Activated T-helper 1 cell treated with anti-CD3 and anti-CD28 coated beads, Interleukin-2, amount 50 U/mL, for 16 hours (primary cell): Measurements from ENCODE around the gene VPS8.

Experiments used
- DNase-seq, 2 donors: peaks; one replicate each; pipeline ENCODE4 v3.0.0-alpha.2; 2020; ENCODE audit warnings: low read depth in 1 of 2, low spot score in 1 of 2

Gene VPS8

DNA sequence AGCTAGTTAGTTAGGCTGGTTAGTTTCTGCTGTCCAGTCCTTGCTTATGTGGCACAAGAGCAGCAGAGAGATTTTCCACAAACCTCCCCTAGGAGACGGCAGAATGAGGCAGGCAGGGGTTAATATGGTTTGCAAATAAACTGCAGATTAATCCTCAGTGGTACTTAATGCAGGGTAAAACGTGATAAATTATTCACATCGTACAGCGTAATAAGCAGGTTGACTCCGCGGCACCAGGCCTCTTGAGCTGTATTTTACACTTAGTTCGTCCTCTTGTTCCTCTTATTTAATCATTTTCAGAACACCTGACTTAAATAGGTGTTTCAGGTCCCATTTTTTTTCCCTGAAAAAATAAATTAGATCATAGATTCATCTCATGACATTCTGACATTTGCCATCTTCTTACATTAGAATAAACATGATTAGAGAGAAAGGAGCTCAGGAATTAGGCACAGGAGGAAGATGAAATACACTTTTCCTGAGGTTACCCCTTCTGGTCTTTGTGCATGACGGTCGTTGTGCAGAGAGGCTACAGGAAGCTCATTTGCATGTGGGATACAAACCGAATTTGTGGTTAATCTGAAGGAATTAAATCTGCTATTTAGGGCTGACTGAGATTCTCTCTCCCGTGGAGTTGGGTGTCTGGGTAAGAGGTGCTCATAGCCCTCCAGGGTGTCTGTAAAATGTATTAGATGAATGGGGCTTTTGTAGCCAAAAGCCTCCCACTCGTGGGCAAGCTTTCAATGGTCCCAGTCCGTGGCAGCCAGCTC, 27.1 kb upstream of the VPS8 start:
- DNase-seq, result no peak

DNA sequence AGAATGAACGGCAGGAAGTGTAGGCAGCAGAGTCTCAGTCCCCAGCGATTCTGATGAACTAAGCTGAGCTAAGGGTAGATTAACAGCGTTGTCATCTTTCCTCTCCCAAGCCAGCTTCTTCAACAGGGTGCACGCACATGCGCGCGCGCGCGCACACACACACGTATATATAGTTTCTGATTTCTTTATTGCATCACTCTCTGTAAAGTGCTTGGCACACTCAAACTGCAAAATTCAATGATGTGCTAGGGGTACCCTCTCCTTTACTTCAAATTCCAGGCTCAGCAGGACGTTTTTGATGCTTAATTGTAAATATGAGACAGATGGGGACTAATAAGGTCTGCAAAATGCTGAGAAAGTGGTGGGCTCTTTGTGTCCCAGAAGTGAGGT, 26.1 kb upstream of the VPS8 start:
- DNase-seq, result no peak

DNA sequence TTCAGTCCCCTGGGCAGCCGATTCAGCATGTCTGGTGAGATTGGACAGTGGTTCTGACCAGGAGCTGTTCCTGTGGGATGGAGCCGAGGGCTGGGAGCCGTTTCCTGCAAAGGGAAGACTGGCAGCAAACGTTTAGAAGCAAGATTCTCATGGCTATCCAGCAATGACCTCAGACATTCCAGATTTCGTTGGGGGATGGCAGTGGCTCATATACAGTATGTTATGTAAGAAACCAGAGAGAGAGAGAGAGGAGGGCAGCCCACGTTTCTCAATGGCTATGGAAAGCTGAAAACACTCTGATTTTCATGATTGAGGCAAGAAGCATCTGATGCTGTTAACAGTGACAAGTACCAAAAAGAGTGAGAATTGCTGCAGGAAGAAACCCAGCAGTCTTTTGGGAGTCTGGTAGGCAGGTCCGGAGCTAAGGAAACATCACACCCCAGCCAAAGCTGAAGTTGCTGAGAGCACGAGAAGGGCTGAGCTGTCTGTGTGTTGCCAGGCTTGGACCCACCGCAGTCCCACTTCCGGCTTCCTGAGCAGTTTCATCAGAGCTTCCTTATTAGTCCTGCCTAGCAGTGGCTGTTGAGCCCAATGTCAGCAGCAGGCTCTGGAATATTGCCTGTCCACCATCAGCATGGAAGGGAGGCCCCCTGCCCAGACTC, 25.6 kb upstream of the VPS8 start:
- no peak for DNase-seq

DNA sequence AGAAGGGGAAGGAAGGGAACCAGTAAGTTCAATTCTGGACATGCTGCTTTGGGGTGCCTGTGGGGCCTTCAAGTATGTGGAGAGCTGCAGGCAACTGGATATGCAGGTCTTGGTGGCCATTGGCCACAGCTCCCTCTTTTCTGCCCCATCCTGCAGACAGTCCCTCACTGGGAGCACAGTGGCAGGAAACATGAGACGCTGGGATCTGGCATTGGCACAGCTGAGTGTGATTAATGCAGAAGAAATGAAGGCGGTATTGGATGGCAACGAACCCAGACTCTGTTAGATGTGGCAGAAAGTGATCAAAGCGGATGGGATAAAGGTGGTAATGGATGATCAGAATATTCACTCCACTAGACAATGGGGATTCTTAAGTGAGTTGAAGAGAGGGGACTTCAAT, 23.2 kb upstream of the VPS8 start:
- no peak for DNase-seq

DNA sequence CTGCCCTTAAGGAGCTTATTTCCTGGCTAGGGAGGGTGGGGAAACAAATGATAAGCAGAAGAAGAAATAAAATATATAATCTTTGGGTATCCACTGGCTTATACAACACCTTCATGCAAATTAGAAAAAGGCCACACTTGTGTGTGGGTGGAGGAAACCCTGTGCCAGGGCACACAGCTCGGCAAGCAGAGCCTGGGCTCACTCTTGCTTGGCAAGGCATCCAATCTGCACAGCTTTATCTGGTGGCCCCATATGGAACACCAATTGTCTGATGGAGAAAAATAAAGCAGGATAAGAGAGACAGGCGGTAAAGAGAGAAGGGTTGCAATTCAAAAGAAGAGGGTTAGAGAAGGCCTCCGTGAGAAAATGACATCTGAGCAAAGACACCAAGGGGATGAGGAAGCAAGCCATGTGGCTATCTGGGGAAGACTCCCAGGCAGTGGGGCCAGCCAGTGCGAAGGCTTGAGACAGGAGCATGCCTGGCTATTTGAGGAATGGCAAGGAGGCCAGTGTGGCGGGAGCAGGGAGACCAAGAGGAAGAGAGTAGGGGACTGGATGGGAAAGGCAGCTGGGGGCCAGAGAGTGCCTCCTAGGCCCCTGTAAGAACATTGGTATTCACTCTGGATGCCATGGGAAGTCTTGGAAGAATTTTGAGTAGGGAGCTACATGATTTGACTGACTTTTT, 22.5 kb upstream of the VPS8 start:
- no peak for DNase-seq

DNA sequence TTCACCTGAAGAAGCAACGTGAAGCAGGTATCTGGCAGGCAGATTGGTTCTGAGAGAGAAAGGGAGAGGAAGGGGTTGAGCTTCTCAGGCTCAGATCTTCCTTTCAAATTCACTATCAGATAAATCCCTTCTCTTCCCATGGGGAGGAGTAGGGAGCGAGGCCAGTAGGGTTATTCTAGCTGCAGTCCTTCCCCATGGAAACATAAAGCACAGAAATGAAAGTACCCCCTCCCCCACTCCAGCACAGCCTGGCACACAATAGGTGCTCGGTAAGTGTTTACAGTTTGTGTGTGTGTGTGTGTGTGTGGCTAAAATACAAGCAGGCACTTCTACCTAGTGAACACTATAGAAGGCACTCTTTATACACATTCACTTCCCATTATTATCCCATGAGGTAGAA, 20.8 kb upstream of the VPS8 start:
- no peak for DNase-seq

DNA sequence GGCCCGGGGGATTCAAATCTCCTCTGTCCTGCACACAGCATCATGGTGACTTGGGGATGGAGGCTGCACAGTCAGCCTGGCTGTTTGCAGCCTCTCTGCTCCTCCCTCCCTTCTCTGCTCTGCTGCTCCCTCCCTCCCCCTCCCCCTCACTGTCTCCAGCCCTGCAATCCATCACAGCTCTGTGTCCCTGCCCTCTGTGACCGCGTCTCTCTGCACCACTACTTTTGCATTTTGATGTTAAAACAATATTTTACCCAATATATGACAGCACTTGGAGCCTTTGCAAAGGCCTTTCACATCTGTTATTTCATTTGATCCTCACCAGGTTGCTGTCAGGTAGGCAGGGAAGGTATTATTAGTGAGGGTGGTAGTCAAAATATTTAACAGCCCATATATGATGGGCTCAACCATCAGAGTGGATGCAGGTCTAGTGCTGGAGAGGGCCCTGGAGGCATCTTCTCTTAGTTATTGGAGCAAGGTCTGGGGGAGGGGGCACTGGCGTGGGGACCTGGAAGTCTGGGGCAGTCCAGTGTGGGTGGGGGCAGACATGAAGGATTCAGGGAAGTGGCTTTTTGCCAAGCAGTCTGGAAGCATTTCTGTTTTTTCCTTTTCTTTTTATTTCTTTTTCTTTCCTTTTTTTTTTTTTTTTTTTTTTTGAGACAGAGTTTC, 16.3 kb upstream of the VPS8 start:
- no peak for DNase-seq

DNA sequence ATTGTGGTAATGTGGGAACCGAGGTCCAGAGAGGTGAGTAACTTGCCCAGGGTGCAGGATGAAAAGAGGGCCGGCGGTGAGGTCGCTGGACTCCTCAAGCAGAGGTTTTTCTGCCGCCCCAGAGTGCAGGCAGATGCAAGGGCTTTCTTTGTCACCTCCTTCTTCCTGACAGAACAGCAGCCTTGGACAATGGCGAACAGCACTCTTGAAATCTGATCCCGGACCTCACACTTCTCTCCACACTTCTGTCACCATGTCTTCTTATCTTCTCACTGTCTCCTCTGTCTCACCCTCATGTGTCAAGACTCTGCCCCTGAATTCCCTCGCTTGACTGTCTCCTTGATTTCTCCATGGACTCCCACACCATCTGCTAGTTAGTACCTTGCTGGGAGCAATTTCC, 15.4 kb upstream of the VPS8 start:
- DNase-seq, result no peak

DNA sequence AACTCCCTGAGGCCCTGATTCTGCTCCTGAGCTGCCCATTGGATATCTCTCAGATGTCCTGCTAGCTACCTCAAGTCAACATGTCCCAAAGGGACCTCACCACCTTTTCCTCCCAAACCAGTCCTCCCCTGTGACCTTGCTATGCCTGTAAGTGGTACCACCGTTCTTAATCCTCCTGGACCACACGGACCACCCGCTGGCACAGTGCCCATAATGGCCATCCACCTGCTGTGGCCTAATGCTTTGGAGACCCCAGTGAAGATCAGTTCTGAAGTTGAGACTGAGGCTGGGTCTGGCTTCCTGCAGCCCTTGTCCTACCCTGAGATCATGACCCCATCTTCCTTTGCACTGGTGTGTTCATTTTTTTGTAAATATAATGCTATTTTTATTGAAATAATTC, 15.0 kb upstream of the VPS8 start:
- DNase-seq, result no peak

DNA sequence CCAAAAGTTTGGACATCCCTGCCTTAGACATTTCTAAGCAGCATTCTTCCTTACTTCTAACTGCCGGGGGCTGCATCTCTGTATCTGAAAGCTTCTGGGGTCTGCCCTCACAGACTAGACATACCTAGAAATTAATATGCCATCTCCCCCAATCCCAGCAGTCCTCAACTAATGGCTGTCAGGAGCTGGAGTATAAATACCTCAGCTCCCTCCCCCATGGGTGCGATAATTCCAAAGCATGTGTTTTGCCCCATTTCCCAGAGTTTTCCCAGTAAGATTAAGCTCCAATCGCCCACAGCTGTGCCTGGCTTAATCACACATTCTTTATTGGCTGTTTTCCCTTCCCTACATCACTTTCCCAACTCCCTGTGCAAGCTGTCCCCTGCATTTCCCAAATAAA, 13.8 kb upstream of the VPS8 start:
- no peak for DNase-seq

DNA sequence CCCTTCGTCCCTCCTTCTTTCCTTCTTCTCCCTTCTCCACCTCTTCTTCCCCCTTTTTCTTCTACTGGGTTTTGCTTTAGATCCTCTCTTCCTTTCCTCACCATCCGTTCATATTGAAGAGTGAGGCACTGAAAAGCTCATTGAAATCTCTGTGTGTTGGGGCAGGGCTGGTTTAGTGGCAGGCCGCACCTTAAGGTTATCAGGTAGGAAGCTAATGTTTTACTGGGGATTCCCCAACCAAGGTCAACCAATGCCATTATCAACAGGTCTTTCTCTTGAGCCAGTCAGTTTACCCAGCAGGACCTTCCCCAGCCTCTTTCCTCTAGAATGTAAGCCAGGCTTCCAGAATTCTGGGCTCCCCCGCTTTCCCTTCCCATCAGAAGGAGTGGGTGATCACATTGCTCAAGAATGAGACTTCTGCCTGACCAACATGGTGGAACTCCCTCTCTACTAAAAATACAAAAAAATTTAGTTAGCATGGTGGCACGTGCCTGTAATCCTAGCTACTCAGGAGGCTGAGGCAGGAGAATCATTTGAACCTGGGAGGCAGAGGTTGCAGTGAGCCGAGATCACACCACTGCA, 11.5 kb upstream of the VPS8 start:
- no peak for DNase-seq

DNA sequence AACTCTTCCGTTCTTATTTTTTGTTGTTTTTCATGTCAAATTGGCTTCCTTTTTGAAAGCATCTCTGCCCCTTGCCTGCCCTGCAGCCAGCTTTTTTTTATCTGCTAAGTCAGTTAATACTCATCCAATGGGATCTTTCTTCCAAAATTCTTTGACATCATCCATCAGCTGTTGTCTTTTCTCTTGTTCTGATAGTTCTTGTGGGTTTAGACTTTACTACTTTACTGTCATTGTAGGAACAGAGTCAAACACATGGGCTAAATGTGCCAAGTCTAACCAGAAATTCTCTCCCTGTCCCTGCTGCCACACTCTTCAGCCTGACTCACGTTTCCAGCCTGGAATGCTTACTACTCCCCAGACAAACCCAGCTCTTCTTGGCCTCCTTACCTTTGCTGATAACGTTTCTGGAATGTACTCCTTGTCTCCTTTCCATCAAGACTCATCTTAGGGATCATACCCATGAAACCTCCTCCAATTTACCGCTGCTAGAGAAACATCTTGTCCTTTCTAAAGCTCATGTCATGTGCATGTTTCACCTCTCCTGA, 10.7 kb upstream of the VPS8 start:
- no peak for DNase-seq

DNA sequence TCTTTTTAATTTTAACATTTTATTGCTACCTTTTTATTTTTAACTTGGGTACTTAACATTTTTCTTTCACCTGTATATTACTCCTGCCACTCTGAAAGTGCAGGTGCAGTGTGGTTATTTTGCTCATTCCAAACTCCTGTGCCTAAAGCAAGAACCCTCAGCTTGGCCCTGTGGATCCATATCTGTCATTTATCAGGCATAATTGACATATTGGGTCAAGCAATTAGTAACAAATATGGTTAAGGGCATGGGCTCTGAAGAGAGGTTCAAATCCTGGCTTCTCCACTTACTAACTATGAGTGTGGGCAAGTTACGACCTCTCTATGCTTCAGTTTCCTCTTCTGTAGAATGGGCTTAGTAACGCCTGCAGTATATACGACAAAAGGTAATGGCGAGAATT, 9.8 kb upstream of the VPS8 start:
- no peak for DNase-seq

DNA sequence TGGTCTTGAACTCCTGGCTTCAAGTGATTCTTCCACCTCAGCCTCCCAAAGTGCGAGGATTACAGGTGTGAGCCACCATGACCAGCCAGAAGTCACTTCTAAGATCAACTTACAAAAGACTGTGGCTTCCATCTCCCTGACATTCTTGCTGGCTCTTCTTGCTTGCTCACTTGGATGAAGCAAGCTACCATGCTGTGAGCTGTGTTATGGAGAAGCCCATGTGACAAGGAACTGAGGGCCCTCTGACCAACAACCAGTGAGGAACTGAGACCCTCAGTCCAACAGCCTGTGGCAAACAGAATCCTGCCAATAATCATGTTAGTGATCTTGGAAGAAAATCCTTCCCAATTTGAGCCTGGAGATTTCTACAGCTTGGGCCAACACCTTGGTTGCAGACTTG, 7.2 kb upstream of the VPS8 start:
- DNase-seq, result no peak

DNA sequence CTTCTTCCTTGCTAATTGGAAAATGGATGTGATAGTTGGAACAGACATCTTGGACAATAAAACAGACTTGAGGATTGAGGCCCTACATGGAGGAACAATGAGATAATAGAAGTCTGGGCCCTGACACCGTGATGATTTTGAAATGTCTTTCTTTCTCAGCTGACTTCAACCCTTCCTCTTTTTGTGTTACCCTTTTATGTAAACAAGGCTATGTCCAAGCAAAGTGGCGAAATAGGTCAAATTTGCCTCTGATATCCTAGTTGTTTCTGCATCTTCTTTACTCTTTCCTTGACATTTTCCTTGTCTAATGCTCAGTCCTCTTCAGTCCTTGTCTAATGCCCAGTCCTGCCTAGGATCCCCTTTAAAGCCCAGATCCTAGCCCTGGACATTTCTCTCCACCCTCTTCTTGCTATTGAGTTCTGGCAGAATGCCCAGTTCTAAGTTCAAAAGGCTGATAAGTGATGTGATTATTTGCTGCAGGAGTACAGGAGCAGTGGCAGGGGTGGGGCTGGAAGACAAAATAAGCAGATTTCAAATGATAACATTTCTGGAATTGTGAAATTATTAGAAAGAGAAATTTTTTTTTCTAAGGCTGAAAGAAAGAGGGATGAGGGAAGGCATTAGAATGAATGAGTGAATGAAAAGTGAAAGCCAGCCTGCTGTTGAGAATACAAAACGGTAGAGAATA, 6.5 kb upstream of the VPS8 start:
- no peak for DNase-seq

DNA sequence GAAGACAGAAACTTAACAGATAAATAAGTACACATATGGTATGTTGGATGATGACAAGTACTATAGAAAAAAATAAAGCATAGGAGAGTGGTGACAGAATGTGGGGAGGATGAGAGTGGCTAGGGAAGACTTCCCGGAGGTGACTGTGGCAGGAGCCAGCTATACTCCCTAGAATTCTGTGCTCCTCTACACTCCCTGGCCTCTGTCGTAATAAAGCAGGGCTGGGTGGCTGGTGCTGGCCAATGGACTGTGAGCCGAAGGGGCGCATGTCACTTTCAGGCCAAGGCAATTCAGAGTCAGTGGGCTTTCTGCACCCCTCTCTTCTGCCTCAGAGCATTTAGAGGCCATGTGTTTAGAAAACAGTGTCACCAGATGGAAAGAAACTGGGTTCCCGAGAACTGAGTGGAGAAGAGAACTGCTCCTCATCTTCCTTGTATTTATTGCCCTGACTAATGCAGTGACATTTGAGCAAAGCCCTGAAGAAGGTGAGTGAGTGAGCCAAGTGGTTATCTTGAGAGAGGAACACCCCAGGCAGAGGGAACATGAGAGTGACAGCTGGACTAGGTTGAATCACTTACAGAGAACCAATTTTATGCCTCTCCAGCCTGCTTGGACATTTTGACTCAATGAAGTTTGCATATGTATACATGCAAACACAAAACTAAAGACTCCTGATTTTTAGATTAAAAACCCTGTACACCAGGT, 5.2 kb upstream of the VPS8 start:
- DNase-seq, result no peak

DNA sequence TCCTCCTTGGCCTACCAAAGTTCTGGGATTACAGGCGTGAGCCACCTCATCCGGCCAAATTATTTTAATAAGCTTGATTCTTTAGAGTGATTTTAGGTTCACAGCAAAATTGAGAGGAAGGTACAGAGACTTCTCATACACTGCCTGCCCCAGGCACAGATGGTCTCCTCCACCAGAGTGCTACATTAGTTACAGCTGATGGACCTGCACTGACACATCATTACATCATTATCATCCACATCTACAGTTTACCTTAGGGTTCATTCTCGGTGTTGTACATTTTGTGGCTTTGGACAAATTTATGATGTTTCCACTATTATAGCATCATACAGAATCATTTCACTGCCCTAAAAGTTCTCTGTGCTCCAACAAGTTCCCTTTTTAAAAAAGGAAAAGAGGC, 4.4 kb upstream of the VPS8 start:
- no peak for DNase-seq

DNA sequence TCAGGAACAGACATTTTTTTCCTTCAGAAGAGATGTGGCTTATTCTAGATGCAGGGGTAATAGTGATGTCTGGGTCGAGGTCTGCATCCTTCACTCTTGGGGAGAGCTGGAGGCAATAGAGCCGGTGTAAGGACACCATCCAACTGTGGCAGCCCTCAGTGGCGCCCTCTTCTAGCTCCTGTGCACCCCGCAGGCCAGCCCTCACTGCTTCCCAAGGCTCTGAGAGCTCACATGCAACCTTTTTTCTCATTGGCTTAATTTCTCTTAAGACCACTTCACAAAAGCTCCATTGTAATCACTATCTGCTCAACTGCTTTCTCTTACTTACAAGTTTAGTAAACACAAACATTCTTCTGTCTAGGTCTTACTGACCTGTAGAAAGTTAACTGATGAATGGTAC, 3.9 kb upstream of the VPS8 start:
- DNase-seq, result no peak

DNA sequence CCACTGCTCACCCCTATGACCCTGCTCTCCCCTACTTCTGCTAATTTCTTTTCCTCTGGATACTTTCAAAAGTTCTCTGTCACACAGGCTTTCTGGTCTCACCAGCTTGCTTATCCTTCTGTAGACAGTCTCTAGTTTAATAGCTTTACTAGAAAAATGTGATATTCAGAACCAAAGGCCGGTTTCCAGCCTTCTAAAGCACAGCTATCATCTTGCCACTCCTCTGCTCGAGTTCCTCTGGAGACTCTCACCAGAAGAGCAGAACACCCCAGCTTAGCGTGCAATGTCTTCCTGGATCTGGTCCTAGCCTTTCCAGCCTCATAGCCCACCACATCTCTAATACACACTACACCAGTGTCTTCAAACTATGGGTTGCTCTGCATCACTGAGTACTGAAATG, 1.8 kb upstream of the VPS8 start:
- DNase-seq, result no peak

DNA sequence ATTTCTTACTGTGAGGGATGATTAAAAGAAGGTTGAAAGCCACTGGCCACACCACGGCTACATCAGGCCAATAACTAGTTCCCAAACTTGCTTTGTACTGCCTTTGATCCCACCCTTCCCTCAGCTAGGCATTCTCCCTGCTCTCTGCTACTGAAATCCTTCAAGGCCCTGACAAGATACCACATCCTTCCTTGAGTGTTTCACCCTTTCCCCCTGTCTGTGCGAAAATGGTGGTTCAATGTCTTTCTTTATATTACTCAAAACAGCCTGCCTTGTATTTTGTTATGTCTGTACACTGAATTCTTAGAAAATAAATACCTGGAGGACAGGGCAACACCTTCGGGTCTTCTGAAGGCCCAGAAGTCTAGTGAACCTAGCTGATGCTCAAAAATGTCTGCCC, 932 bp upstream of the VPS8 start:
- no peak for DNase-seq
